COR-L47 (cell line): Measurements from ENCODE around the gene SMYD3.
A peak's percentile ranks its signal among the peaks of the same experiment; 100 is the strongest.

Experiments used
- DNase-seq: peaks from one replicate; lab custom pipeline; 2025; lab: John Stamatoyannopoulos, UW

Gene SMYD3

DNA sequence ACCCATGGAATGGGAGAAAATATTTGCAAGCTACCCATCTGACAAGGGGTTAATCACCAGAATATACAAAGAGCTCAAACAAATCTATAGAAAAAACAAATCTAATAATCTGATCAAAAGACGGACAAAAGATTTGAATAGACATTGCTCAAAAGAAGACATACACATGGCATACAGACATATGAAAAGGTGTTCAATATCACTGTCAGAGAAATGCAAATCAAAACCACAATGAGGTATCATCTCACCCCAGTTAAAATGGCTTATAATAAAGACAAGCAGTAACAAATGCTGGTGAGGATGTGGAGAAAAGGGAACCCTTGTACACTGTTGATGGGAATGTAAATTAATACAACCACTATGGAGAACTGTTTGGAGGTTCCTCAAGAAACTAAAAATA is 600.9 kb downstream of the SMYD3 start:
- DNase-seq = no peak

DNA sequence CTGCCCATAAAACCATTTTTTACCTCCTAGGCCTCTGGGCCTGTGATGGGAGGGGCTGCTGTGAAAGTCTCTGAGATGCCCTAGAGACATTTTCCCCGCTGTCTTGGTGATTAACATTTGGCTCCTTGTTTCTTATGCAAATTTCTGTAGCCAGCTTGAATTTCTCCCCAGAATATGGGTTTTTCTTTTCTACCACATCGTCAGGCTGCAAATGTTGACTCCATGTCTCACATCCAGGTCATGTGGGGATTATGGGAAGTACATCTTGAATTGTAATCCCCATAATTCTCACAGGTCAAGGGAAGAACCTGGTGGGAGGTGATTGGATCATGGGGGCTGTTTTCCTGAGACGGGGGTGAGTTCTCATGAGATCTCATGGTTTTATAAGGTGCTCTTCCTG is 603.2 kb downstream of the SMYD3 start:
- DNase-seq = no peak

DNA sequence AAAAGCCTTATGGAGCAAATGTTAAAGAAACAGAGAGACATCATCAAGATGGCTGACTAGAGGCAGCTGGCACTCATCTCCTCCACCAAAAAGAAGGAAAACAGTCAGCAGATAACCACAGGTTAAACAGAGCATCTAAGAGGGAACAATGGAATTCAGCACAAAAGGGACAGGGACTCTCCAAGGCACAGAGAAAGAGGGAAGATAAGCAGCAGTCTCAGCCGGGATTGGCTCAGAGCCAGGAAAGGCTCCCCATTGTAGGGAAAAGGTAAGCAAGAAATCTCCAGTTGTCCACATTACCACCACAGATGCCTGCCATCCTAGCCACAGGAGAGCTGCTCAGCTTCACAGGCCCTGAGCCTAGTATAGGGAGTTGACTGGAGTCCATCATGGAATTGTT is 605.5 kb downstream of the SMYD3 start:
- DNase-seq = no peak

DNA sequence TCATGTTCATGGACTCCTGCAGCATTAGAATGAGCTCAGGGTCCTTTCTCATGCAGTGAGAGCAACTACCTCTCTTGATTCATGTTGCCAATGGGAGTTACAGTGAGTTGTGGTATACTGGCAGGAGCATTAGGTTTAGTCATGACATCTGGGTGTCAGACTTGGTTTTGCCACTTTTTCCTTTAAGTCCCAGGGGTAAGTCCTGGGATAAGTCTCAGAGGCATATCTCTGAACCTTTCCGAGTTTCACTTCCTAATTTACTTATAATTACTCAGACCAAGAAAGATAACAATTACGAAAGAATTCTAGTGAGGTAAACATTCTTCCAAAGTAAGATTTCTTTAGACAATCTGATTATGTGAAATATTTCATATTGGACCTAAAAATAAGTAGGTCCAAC is 606.0 kb downstream of the SMYD3 start:
- DNase-seq = no peak

DNA sequence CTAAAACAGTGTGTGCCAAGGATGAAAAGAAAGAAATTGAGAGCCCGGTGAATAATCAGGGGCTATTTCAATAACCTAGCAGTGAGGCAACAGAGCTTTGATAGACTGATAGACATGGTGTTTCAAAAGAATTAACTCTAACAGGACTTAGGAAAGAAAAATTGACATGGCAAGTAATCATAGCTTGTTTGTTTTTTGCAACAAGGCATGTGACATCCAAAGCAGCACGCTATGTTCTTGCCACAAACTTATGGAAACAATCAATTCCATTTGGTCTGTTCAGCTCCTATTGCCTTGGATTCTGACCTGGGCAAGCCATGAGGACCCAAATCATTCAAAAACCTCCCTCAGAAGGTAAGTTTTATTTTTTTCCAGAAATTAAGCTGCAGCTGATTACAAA is 608.5 kb downstream of the SMYD3 start:
- DNase-seq = no peak

DNA sequence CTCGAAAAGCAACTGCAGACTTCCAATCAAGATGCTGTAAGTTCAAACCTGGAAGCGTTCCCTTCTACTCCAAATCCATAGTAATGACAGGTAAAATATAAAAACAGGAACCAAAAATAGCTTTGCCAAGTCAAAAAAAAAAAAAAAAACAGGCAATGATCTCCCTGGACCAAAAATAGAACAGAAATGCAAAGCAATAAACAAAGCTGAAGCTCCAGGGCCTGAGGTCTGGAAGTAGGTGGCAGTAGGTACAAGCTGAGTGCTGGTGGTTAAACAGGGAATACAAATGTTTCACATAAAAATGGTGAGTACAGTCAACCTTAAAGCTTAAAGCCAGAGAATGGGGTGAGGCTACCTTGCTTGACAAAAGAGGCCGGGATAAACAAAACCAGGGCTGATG is 610.8 kb downstream of the SMYD3 start:
- DNase-seq = no peak

DNA sequence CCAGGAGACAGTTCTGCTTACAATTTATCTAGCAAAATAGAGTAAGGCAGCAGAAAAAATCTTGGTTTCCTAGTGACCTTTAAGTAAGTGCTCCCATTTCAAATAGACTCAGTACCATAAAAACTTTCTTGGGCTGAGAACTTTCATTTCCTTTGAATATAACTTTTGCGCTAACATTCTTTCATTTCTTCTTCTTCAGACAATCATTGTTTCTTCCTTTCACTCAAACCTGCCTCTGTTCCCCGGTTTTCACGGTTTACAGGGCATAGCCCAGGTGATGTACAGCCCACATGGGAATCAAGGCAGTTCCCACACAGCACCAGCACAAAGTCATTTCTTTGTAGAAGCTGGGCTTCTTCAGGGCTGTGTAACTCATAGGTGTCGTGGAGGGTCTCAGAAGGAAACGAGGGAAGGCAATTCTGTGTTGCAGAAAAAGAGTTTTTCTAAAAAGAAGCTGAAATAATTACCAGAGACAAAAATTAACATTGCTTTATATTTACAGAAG is 611.6 kb downstream of the SMYD3 start:
- DNase-seq = no peak

DNA sequence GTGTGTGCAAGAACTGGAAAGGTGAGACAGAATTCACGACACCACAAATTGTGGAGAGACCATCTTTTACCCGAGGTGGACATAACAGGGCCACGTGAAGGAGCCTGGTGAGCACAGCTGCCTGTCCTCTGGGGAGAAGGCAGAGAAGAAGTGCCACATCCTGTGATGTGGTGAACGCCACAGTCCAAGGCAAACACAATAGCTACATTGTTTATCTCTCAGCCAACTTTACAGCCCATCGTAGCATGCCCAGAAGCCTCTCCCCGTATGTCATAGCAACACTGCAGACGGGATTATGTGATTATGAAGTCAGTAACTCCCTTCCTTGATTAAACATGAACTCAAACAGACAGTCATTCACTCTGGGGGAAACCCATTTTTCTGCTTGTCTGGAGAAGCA is 612.2 kb downstream of the SMYD3 start:
- no peak for DNase-seq

DNA sequence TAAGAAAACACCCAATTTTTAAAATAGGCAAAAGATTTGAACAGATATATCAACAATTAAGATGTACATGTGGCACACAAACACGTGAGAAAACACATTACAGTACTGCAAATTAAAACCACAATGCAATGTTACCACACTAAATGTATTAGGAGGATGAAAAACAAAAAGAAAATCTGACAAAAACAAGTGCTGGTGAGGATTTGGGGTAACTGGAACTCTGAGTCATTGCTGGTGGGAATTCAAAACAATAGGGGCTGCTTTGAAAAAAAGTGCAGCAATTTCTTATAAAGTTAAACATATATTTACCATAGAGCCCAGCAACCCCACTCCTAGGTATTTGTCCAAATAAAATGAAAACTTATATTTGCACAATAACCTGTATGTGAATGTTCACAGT is 614.1 kb downstream of the SMYD3 start:
- DNase-seq = no peak

GRCh38 chr1:245888809-245889208 is 618.3 kb downstream of the SMYD3 start:
- DNase-seq = no peak

DNA sequence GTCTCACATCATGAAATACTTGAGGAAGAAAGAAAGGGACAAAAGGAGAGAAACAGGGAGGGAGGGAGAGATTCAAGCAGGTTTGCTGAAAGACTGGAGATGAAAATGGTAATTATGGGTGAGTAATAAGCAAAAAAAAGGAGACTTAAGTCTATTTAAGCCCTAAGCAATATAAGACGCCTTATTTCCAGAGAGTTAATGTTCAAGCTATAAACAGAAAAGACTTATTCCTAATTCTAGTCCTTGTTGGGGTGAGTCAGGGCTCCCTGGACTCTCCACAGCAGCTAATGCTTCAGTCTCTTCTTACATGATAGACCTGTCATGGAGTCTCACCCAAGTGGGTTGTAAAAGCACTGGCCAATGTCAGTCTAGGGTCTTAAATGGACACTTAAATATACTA is 619.2 kb downstream of the SMYD3 start:
- DNase-seq = no peak

DNA sequence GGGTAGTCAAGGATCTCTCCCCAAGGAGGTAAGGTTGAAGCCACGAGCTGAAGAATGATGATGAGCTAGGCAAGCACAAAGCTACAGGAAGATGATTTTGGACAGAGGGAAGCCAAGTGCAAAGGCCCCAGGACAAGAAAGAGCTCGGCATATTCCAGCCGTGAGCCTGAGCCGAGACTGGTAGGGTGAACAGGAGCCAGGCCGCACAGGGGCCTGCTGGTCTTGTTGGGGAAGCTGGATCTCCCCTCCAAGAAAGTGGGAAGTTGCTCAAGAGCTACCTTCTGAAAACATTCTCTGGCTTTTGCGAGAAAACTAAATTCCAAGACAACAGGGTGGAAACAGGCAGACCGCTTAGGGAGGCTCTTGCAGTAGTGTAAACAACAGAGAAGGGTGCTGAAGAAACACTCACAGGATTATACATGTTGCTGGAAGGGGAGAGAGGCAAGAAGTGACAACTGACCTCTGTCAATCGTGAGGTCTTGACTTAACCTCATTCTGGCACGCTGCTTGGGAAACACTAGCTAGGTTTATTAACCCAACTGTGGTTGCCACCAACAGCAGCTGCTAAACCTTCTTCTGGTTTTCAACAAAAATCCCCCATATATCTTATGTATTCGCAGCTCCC is 625.2 kb downstream of the SMYD3 start:
- DNase-seq = no peak

DNA sequence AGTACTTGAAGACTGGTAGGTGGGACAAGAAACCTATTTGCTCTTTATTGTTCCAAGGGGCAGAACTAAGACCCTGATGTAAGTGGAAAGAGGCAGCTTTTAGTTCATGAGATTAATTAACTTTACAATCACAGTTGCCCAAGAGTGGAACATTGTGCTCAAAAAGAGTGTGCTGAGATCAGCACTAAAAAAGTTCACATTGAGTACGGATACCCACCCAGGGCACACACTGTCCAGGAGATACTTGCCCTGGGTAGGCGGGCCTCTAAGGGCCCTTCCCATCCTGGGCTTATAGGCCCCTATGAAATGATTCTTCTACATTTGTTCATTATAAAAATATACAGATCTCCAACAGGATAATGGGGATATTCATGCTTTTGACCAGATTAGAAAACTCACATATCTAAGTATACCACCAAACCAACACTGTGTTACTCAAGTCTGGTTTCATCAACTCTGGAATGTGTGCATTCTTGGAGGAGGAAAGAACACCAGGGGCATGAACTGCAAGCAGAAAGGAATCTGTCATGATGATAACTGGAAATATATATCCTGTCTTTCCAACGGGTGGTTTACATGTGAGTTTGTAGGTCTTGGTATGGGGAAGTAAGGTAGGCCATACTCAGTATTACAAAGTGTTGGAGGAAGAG is 626.2 kb downstream of the SMYD3 start:
- DNase-seq = no peak

GRCh38 chr1:245879091-245879490 is 628.0 kb downstream of the SMYD3 start:
- DNase-seq = no peak

DNA sequence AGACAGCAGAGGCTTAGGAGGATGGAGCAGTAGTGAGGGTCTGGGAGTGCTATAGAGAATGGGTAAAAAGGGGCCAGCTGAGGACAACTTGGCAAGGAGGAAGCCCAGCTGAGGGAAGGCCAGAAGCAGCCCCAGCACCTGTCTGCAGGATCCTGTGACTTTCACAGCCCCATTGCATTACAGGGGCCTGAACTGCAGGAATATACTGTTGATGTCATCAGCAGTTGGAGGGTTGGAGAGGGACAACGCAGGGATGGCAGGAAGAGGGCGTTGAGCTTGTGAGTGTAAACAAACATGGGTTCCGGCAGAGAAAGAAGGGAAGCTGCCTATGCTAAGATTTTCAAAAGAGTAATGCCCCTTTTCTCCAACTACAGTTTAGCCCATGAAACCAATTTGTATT is 628.5 kb downstream of the SMYD3 start:
- DNase-seq = no peak

DNA sequence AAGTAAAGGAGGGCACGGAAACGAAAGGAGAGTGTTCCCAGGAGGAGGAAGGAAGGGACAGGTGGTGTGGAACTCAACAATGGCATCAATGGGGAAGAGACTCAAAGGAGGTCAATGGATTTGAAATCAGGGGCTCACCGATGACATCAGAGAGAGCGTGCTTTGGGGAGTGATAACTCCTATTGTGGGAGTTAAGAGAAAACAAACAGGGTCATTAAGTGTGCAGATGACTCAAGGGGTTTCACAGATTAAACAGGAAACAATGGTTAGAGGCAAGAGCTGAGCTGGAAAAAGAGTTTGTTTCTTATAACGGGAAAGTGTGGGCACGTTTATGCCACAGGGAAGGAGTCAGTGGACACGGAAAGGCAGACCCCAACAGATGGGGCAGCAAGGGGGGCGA is 629.1 kb downstream of the SMYD3 start:
- no peak for DNase-seq

- no peak for DNase-seq
Observed at GRCh38 chr1:245876586-245876985, 630.5 kb downstream of the SMYD3 start.

GRCh38 chr1:245875581-245876261 is 631.4 kb downstream of the SMYD3 start:
- DNase-seq = no peak

GRCh38 chr1:245874942-245875580 is 632.0 kb downstream of the SMYD3 start:
- peak; percentile 89 for DNase-seq

DNA sequence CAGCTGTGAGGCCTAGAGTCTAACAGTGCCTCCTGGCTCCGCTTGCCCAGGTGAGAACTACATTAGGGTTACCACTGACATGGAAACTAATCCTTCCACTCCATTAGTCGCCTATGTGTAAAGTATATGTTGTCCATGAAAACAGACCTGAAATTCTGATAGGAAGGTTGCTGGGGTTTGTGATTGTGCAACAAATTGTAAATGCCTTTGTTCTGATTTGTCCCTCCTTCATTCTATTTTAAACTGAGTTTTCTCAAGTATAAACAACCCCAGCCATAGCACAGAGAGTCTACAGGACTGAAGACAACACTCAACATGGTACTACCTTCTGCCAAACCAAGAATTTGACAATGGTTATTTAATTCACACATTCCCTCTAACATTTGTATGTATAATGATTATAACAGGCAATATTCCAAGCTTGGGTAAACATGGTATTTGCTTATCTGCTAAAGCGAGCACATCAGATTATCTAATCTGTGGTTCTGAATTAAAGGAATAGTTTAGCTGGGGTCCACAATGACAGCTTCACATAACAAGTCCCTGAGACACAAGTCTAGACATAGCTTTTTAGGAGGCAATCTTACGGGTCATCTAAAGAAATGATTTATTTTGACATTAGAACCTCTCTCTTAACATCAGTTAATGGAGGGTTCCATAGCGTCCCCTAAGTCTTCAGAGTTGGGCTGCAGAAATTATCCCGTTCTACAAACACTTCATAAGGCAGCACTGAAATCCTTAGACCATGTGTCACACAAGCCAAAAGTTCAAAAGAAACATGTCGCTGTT is 633.0 kb downstream of the SMYD3 start:
- no peak for DNase-seq

- no peak for DNase-seq
Observed at GRCh38 chr1:245873068-245873467, 634.0 kb downstream of the SMYD3 start.

GRCh38 chr1:245872475-245872874 is 634.6 kb downstream of the SMYD3 start:
- no peak for DNase-seq
